PC-3 (cell line): ENCODE measurements around the gene C1orf198.

ENCODE experiments used
- CTCF ChIP-seq: fragments of 300-600 bp; sonication (generic); conservative IDR thresholded peaks from 2 replicates; pipeline ENCODE4 v1.5.1; 2017; ENCODE audit warnings: antibody characterized with exemption, low read depth, mild to moderate bottlenecking, low read length
- EZH2 ChIP-seq: fragments of 300-600 bp; sonication (generic); IDR thresholded peaks from one replicate; pipeline ENCODE4 v1.6.1; 2017; ENCODE audit warnings: antibody characterized with exemption, mild to moderate bottlenecking, low read length; ENCODE audit not compliant: unreplicated experiment
- EZH2phosphoT487 ChIP-seq: fragments of 300-600 bp; sonication (generic); IDR thresholded peaks from 2 replicates; pipeline ENCODE4 v1.6.1; 2018; ENCODE audit warnings: mild to moderate bottlenecking, antibody characterized with exemption, low read length, borderline replicate concordance

DNA sequence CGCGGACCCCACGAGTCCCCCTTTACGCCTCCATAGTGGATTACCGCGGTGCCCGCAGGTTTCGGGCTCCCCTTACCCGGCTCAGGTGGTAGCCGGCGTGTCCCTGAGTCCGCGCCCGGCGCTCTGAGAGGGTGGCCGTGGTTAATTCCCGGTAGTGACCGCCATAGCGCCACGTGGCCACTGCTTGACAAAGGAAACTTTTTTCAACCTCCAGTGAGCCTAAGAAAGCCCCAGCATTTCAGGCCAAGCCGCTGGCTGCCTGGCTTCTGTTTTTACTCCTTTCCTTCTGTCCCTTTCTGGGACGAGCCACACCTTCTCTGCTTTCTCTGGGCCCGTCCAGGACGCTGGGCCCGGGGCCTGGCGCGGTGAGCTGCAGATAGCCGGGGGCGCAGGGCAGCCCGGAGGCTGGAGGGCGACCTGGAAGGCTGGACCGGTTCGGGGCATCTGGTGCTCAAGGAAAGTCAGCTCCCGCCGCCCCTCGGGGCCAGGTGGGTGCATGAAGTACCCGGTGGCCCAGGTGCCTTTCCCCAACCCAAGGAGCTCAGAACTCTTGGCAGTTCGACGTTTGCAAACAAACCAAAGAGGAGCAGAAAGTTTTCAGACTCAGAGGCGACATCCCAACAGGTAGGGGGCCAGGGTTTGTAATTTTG is 540 bp upstream of the C1orf198 start:
- TF ChIP-seq CTCF, result no peak
- TF ChIP-seq EZH2phosphoT487, result no peak
- no peak for TF ChIP-seq EZH2
